HG03025 (cell line): ENCODE results near the gene MTA1.

Experiments used
- ATAC-seq: cut with Tn5 transposase; IDR thresholded peaks from one replicate; pipeline ENCODE4 v1.9.1; 2021; ENCODE audit warnings: mild to moderate bottlenecking, moderate library complexity; ENCODE audit not compliant: unreplicated experiment, low FRiP score

Gene MTA1

DNA sequence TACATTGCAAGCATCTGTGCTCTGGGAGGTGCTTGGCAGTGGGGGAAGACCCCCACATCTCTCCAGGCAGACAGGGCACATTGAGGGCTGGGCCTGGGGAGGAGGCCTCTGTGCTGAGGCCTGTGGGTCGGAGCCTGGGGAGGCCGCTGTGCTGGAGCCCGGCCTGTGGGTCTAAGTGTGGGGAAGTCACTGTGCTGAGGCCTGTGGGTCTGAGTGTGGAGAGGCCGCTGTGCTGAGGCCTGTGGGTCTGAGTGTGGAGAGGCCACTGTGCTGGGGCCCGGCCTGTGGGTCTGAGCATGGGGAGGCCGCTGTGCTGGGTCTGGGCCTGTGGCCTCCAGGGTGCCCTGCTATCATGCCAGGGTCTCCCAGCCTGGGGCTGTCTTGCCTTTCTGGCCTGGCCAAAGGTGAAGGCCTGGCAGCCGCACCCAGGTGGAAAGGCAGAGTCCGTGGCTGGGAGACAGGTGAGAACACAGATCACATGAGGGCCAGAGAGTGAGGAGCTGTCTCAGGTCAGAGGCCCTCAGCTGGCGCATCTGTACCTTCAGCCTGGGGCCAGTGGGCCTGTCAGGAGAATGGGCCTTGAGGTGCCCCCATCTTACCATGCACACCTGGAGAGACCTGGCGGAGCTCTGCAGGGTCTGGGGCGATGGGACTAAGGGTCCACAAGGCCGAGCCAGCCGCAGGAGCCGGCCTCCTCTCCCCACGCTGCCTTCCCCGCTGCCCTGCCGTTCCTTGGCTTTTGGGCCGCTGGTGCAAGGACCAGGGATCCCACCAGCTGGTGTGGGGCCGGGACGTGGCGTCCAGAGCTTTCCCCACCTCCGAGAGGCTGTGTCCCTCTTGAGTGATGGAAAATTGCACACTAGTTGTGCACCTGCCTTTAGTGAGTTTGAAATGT lies 36.4 kb downstream of the MTA1 start:
- no peak for ATAC-seq

DNA sequence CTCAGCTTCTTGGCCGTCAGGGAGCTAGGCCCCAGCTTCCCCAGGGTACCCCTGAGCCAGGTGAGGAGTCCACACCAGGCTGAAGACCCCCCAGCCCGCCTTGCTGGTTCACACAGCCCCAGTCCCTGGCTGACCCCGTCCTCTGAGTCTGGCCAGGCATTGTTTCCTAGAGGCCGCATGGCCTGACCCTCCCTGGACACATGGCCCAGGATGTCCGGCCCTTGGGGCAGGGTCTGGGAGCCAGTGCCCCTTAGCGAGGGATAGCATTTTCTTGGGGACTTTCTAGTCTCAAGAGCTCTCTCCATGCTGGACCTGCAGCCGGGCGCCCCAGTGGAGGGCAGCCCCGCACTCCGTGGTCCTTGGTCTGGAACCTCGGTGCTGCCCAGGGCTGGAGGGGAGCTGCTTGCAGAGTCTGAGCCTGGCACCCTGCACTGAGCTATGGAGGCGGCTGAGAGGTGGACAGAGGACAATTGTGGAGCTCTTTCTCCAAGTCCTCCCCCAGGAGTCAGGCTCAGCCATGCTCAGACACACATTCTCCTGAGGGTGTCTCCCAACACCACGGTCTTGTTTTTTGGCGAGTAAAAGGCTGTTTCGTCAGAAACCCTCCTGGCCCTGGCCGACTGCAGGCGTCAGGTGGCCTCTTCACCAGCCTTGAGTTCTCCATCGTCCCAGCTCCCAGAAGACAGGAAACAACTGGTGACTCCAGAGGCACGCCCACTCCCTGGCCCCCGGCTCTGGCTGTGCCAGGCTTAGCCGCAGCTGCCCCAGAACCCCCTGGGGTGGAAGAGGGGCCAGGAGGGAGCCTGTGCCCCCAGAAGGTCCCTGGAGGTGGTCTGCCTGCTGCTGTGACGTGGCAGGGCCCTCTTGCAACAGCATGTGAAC lies 37.4 kb downstream of the MTA1 start:
- ATAC-seq = no peak

DNA sequence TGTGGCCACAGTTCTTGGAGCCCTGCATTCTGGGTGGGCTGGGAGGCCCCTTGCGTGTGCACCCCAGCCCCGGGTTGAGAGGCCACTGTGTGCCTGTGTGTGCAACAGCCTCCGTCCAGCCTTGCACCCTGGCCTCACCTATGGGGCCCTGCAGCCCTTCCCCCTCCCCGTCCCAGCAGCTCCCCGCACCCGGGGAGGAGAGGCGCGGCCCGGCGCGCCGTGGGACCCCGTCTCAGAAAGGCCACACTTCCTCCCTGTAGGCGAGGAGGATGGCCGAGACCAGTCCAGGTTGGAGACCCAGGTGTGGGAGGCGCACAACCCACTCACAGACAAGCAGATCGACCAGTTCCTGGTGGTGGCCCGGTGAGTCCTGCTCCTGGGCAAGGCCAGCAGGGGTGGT lies 38.4 kb downstream of the MTA1 start:
- no peak for ATAC-seq

DNA sequence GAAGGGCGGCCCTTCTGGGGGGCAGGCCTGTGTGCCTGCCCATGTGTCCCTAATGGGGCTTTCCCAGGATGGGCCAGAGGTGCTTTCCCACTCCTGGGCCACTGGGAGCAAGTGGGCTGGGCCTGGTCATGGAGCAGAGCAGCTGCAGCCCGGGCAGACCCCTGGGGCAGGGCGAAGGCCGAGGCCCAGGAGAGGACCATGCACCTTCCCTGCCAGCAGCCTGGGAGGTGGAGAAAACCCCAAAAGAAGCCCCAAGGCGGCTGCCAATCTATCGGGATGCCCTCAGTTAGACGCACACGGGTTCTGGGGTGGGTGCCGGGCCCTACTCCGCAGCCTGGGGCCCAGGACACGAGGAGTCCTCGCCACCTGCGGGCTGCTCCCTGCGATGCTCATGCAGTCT lies 38.9 kb downstream of the MTA1 start:
- ATAC-seq = no peak

DNA sequence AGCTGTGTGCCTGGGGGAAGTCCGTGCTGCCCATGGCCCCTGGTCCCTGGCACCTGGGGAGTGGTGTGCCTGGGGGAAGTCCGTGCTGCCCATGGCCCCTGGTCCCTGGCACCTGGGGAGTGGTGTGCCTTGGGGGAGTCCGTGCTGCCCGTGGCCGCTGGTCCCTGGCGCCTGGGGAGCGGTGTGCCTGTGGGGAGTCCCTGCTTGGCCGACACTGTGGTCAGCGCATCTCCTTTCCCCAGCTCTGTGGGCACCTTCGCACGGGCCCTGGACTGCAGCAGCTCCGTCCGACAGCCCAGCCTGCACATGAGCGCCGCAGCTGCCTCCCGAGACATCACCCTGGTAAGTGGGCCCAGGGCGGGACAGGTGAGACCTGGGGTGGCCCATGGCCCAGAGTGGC lies 40.5 kb downstream of the MTA1 start:
- no peak for ATAC-seq

DNA sequence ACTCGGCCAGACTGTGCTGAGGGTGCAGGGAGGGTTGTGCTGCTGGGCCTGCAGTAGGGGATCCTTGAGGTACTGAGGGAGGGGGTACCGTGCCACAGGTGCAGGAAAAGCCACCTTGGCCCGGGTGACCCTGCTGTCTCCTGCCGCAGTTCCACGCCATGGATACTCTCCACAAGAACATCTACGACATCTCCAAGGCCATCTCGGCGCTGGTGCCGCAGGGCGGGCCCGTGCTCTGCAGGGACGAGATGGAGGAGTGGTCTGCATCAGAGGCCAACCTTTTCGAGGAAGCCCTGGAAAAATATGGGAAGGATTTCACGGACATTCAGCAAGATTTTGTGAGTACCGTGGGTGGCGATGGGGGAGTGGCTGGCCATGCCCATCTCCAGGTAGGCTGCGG lies 41.0 kb downstream of the MTA1 start:
- no peak for ATAC-seq

DNA sequence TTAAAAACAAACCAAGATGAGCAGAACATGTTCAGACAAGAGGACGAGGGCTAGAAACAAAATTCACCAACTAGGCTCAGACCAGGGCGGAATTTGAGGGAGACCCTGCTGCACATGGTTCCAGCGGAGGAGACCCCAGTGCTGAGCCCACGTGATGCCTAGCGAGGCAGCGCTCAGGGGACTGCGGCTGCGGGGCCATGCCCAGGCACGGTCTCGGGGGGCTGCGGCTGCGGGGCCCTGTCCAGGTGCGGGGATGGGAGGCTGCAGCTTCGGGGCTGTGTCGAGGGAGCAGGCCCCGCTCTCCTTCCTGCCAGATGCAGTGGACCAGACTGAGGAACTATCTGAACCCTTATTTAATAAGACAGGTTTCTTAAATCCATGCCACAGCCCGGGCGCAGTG lies 42.3 kb downstream of the MTA1 start:
- no peak for ATAC-seq

DNA sequence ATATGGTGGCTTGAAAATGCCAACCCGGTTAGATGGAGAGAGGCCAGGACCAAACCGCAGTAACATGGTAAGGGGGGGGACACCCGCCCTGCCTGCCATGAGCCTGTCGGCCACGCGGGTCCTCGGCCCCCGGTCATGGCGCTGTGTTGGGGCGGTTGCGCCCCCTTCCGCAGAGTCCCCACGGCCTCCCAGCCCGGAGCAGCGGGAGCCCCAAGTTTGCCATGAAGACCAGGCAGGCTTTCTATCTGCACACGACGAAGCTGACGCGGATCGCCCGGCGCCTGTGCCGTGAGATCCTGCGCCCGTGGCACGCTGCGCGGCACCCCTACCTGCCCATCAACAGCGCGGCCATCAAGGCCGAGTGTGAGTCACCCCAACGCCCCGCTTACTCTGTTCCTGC lies 44.9 kb downstream of the MTA1 start:
- no peak for ATAC-seq

DNA sequence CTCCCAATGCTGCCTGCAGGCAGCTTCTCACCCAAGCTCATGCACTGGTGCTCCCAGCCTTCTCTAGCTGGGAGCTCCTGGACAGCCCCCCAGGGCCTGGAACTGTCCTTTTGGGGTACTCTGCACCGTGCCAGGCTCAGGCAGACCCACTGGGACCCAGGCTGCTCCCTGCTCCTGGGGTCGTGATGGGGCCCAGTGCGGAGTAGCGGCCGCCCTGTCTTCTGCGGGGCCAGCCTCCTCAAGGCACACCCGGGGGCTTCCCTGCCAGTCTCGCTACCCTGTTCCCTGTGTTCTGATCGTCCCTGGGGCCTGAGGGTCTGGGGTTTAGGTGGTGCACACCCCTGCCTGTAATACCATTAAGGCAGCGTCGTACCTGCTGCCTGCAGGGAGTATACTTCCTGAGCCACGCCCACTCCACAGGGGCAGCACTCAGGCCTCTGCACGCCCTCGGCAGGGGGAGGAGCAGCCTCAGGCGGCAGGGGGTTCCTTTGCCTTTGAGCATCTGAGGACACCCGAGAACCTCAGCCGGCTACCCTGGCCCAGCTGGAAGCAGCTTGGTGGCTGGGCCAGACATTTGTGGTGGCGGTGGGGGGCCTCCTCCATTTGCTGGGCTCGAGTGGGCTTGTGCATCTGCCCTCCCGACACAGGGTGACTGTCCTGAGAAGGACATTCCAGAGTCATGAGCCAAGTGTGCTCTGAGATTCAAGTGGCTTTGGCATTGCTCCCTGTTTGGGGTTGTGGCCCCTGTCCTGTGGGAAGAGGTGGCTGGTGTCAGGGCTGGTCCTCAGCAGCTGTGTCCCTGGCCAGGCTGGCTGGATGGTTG lies 45.8 kb downstream of the MTA1 start:
- ATAC-seq = no peak

DNA sequence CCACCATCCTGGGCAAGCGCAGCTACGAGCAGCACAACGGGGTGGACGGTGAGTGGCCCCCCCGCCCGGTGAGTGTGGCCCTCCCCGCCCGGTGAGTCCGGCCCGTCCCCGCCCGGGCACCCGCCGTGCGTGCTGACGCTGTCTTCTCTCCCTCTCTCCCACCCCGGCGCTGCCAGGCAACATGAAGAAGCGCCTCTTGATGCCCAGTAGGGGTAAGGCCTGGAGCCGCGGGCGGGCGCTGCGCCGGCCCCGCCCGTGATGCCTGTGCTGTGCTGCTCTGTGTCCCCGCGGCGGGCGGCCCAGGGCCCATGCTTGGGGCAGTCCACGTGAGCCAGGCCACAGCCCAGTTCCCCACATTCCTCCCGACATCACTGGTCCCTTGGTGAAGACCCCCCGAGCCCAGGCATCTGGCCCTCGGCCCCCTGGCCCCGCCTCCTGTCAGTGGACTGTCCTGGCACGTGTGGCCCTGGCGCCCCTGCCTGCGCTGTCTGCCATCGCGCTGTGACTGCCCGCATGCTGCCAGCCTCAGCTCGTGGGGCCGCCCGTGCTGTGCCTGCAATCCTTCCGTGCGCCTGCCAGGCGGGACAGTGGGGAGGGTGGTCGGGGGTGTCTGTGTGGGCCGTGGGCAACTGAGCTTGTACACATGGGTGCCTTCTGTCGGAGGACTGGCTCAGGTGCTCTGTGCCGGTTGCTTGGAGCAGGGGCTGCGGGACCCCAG lies 47.1 kb downstream of the MTA1 start:
- no peak for ATAC-seq

DNA sequence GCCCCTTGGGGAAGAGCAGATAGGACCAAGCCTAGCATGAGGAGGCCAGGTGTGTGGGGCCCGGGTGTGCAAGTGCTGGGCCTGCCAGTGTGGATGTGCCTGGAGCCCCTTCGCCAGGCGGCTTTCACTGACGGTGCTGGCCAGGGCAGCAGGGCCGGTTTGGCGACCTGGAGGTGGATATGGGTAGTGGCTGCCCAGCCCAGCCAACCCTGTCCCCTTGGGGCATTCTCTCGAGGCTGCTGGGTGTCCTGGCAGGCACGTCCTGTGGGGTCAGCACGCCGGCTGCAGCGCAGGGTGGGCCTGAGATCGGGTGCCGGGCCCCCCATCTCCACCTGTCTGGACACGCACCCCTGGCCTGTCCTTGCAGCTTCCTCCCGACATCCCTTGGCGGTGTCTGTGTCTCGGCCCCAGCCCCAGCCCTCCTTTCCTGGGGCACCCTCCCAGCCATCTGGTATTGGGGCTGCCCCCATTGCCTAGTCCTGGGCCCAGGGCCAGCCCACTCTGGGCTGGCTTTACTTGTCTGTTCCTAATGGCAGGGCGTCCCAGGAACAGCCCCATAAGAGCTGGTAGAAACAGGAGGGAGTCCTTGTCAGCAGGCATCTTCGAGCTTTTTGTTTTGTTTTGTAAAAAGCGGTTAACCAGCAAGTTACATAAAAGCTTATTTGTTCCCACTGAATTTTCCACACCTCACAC lies 47.8 kb downstream of the MTA1 start:
- no peak for ATAC-seq

DNA sequence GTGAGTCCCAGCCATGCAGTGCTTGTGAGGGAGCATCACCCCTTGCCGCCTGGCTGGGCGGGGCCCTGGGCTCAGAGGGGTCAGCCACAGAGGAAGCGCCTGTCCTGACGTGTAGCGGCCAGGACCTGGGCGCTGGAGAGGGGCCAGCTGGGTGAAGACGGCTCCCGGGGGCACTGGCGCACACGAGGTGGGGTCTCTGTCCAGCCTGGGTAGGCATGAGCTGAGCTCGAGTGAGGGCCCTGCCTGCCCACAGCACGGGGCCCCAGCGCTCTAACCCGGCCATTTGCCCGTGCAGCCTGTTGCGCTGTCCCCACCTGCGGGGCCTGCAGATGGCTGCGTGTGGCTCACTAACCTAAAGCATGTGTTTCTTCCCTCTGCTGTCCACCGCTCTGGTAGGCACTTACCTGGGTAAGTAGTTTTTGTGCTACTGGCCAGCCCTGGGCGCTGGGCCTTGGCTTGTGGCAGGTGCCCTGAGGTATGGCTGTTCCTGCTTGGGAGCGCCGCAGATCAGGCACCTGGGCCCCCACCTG lies 48.4 kb downstream of the MTA1 start:
- no peak for ATAC-seq

DNA sequence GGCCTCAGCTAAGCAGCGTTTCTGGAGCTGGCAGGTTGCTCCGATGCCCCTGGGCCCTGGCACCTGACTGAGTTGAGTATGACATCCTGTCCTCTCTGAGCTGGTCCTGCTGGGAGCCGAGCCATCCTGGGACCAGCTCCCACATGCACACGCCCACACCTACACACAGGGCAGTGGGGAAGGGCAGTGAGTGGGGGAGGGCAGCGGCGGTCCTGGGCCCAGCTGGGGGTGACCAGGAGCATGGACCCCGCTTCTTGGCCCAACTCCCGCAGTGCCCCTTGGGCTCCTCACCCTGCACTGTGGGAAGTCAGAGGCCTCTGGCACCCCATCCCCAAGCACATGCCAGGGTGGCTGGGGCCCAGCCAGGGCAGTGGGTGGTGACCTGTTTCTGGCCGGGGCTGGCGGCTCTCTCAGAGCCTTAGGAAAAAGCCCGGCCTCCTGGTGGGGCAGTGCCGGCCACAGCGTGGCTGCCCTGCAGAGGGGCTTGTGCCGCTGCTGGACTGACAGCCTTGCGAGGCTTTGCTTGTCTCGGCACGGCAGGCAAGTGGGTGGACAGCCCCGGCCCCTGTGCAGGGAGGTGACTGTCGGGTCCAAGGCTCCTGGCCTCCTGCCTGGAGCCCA lies 49.1 kb downstream of the MTA1 start:
- ATAC-seq = no peak

DNA sequence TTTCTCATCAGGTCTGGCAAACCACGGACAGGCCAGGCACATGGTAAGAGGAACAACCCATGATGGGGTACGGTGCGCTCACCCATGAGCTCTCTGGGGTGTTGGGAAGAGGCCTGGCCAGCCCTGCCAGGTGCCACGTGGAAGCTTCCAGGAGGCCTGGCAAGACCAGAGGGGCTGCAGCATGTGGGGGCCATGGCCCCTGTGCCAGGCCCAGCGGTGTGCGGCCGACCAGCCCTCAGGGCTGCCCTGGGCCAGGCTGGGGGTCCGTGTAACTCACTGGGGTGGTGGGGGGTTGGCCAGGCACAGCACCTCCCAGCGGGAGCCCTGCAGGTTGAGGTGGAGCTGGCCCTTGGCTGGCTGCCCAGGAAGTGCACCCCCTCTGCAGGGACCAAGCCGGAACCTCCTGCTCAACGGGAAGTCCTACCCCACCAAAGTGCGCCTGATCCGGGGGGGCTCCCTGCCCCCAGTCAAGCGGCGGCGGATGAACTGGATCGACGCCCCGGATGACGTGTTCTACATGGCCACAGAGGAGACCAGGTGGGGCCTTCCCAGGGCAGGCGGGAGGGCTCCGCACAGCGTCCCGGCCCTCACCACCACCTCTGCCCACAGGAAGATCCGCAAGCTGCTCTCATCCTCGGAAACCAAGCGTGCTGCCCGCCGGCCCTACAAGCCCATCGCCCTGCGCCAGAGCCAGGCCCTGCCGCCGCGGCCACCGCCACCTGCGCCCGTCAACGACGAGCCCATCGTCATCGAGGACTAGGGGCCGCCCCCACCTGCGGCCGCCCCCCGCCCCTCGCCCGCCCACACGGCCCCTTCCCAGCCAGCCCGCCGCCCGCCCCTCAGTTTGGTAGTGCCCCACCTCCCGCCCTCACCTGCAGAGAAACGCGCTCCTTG lies 50.1 kb downstream of the MTA1 start:
- no peak for ATAC-seq

DNA sequence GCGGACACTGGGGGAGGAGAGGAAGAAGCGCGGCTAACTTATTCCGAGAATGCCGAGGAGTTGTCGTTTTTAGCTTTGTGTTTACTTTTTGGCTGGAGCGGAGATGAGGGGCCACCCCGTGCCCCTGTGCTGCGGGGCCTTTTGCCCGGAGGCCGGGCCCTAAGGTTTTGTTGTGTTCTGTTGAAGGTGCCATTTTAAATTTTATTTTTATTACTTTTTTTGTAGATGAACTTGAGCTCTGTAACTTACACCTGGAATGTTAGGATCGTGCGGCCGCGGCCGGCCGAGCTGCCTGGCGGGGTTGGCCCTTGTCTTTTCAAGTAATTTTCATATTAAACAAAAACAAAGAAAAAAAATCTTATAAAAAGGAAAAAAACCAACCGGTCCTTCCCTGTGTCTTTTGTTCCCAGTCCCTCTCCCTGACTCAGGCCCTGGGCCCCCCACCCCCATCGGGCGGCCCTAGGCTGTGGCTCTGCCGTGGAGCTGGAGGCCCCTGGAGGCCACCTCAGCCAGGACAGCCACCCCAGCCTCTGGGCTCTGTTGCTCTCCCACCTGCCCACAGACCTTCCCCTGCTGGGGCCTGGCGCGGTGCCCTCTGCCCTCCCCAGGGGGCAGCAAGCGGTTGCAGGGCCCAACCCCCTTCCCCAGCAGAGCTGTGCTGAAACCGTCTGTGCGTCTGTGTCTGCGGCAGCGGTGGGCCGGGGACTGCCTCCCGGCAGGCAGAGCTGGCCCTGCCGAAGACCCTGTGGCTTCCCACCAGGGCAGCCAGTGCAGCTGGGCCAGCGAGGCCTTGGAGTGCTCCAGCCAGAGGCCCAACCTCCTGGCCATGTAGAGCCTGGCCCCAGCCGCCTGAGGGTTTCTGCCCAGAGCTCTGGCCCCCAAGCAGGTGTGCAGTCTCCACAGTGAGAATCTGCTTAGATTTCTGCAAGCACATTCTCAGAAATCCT lies 51.0 kb downstream of the MTA1 start:
- no peak for ATAC-seq

DNA sequence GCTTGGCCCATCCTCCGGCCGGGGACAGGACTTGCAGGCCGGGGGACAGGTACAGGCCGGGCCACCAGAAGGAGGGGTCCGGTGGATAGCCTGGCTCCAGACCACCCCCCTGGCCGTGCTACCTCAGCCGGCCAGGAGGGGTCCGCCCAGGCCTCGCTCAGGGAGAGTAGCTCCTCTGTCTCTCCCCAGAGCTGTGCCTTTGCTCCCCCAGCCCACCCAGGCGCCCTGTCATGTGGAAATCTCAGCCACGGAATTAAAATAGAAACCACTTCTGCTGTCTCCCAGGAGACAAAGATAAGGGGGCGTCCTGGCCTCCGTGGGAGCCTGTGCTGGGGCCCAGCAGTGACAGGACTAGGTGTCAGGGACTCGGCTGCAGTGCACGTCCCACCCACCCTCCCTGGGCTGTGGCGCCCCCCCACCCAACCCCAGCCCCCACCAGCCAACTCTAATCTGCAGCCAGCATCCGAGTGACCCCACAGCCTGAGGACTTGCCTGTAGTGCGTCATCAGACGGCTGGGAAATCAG lies 51.7 kb downstream of the MTA1 start:
- ATAC-seq = no peak
